Measurements from ENCODE around the gene CARD6.
"Not testable (repeated sequence)": the region's sequence is repeated elsewhere in the genome, so short reads cannot be mapped to it uniquely, and the experiment has no call there.

The CARD6 gene, protein sequence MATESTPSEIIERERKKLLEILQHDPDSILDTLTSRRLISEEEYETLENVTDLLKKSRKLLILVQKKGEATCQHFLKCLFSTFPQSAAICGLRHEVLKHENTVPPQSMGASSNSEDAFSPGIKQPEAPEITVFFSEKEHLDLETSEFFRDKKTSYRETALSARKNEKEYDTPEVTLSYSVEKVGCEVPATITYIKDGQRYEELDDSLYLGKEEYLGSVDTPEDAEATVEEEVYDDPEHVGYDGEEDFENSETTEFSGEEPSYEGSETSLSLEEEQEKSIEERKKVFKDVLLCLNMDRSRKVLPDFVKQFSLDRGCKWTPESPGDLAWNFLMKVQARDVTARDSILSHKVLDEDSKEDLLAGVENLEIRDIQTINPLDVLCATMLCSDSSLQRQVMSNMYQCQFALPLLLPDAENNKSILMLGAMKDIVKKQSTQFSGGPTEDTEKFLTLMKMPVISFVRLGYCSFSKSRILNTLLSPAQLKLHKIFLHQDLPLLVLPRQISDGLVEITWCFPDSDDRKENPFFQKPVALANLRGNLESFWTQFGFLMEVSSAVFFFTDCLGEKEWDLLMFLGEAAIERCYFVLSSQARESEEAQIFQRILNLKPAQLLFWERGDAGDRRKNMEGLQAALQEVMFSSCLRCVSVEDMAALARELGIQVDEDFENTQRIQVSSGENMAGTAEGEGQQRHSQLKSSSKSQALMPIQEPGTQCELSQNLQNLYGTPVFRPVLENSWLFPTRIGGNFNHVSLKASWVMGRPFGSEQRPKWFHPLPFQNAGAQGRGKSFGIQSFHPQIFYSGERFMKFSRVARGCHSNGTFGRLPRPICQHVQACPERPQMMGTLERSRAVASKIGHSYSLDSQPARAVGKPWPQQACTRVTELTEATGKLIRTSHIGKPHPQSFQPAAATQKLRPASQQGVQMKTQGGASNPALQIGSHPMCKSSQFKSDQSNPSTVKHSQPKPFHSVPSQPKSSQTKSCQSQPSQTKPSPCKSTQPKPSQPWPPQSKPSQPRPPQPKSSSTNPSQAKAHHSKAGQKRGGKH

GRCh38 chr5:40841068-40841805 lies at the start of gene CARD6:
CARD6 (plus strand) TSS chr5:40841367; CDS start chr5:40841383, 16 bp downstream.
- peak; percentile 41 for DNase-seq

DNA sequence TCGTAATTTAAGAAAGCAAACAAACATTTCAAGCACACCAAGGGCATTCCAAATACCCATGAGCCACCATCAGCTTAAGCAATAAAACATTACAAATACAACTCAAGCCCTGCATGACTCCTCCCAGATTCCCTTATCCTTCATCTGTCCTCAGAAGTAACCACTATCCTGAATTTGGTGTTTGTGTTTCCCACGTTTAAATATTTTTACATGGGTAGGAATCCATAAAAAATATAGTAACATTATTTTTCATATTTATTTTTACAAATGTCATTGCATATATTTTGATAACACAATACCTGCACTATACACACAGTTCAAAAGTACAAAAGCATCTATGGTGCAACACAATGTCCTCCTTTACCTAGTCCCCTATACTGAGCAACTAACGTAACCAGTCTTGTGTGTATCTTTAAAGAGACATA lies 49.4 kb upstream of the CARD6 start:
- DNase-seq, result no peak

DNA sequence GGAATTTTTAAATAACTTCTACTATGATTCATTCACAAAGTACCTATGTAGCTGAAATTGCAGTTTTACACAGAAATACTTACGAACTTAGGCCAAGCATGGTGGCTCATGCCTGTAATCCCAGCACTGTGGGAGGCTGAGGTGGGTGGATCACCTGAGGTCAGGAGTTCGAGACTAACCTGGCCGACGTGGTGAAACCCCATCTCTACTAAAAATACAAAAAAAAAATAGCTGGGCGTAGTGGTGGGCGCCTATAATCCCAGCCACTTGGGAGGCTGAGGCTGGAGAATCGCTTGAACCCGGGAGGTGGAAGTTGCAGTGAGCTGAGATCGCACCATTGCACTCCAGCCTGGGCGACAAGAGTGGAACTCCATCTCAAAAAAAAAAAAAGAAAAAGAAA lies 48.5 kb upstream of the CARD6 start:
- not testable (repeated sequence) for DNase-seq

DNA sequence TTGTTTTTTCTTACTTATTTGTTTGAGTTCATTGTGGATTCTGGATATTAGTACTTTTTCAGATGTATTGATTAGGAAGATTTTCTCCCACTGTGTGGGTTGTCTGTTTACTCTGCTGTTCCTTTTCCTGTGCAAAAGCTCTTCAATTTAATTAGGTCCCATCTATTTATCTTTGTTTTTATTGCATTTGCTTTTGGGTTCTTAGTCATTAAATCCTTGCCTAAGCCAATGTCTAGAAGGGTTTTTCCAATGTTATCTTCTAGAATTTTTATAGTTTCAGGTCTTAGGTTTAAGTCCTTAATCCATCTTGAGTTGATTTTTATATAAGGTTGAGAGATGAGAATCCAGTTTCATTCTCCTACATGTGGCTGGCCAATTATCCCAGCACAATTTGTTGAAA lies 46.8 kb upstream of the CARD6 start:
- DNase-seq, result not testable (repeated sequence)

- not testable (repeated sequence) for DNase-seq
Observed at GRCh38 chr5:40794877-40795276, 46.3 kb upstream of the CARD6 start.

- DNase-seq, result no peak
Observed at GRCh38 chr5:40796487-40796889, 44.7 kb upstream of the CARD6 start.

GRCh38 chr5:40797273-40798011 lies 43.7 kb upstream of the CARD6 start:
- DNase-seq, result peak; percentile 82

DNA sequence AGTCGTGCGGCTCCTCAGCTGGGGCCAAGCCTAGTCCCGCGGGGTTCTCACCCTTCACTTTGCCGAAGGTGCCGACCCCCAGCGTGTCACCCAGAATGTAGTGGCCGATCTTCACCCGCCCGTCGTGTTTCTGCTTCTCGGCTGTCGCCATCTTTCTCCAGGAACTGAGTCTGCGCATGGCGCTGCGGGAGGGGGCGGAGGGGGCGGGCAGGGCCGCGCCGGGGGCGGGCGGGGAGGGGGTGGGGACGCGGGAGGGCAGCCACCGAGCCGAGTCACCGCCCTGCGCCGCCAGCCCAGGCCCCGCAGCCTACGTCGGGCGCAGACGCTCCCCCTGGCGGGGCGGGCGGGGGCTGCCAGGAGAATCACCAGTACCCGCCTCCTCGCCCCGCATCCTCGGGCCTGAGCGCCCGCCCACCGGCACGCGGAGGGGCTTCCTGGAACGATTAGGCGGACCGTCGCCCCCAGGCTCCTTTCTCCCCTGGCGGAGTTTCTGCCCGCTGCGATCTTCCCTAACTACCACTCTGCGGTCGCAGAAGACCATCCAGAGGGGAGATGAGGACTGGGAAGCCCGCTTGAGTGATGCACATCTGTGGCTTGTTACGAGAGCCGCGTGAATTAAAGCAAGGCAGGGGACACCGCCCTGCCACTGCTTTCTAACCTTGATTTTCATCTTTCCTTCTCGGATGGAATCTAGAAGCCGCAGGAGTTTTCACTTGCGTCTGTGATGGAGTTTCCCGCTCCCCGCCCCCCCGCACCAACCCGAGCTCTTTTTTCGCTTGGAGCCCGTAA lies 43.0 kb upstream of the CARD6 start, which contains the start of gene PRKAA1:
Gene PRKAA1 (minus strand): TSS at position 363 of the 789 bp plus-strand sequence. CDS start 185 bp downstream, at position 178.
- peak; percentile 93 for DNase-seq

- no peak for DNase-seq
Observed at GRCh38 chr5:40798801-40799210, 42.4 kb upstream of the CARD6 start.

DNA sequence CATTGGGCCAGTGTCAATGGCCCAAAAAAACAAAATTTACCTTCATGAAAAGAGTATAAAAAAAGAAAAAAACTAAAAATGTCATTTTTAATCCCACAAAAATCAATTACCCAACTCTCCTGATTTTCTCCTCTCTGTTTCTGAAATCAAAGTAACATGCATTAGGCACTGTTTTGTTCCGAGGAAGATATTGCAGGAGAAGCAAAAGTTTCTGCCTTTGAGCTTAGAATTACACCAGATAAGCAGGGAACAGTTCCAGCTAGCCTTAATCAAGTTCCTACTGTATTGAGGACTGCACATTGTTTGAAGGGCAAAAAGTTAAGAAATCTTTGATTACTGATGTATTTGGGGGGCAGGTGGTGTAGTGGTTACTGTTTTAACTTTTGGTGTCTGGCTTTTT lies 41.9 kb upstream of the CARD6 start:
- DNase-seq, result no peak

DNA sequence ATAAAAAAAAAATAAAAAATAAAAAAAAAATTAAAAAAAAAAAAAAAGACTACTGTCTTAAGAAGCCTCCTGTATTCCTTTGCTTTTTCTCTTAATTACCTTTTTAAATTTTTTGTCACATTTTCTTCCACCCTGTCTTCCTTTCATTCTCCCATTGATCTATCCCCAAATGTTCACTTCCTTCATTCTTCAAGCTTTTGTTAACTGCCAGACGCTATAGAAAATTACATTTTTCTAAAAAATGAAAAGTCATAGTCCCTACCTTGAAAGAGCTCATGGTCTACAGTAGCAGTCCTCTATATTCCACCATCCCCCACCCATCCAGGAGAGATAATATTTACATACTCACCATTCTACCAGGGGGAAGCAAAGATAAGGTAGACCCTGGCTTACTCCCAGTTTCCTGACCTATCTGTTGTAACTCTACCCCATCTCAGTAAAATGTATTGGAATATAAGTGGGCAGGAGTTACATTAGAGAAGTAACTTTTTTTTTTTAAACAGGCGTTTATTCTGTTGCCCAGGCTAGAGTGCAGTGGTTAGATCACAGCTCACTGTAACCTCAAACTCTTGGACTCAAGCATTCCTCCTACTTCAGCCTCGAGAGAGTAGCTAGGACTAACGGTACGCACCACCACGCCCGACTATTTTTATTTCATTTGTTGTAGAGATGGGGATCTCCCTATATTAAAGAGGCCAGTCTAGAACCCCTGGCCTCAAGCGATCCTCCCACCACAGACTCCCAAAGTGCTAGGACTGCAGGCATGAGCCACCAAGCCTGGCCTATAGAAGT lies 39.2 kb upstream of the CARD6 start:
- DNase-seq, result no peak

GRCh38 chr5:40812125-40812524 lies 29.0 kb upstream of the CARD6 start:
- DNase-seq, result no peak

DNA sequence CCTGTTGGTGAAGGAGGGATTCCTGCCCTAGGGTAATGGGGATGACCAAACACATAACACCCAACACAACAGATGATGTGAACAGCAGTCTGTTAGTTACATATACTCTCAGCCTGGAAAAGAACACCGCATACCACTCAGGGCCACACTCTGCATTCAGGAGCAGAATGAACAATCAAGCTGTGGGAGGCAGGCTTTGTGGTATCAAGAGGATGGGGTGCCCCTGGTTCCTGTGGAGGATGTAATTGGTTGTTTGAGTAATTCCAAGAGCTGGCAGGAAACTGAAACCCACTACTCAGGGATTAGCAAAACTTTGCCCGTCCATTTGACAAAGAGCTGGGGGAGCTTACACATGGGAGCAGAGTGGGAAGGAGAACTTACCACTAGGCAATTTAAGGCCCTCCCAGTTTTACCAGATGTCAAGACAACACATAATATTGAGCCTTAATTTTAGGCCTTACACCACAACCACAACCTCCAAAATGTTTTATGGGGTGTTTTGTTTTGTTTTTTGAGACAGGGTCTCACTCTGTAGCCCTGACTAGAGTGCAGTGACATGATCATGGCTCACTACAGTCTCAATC lies 27.4 kb upstream of the CARD6 start:
- no peak for DNase-seq

DNA sequence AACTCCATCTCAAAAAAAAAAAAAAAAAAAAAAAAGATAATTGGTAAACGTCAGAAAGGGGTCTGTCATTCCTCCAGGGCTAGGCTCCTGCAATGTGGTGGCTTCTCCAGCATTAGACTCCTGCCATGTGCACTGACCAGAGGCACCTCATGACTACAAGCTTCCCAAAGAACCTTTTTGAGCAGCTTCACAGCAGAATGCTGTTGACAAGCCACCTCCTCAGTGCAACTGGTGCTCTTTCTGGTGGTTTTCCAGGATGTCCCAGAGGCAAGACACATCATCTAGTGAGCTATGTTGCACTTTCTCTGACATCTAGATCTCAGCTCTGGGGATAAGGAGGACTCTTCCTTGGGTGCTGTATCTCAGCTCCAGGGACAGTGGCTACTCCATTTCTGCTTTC lies 17.7 kb upstream of the CARD6 start:
- no peak for DNase-seq

DNA sequence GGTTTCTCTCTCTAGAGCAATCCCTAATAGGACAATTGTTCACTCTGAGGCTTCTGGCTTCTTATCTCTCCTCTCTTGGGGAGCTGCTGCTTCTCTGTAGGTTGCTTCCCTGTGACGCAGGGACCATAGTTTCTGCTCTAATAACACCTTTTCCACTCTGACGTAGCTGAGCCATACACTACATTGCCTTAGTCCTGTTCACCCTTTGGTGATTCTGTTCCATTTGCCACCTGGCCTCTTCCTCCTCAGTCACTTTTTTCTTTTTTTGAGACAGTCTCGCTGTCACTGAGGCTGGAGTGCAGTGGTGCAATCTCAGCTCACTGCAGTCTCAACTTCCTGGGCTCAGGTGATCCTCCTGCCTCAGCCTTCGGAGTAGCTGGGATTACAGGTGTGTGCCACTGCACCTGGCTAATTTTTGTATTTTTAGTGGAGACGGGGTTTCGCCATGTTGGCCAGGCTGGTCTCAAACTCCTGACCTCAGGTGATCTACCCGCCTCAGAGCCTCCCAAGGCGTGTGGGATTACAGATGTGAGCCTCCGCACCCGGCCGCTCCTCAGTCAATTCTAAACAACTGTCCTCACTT lies 15.6 kb upstream of the CARD6 start:
- DNase-seq, result not testable (repeated sequence)

- no peak for DNase-seq
Observed at GRCh38 chr5:40826489-40827187, 14.5 kb upstream of the CARD6 start.

DNA sequence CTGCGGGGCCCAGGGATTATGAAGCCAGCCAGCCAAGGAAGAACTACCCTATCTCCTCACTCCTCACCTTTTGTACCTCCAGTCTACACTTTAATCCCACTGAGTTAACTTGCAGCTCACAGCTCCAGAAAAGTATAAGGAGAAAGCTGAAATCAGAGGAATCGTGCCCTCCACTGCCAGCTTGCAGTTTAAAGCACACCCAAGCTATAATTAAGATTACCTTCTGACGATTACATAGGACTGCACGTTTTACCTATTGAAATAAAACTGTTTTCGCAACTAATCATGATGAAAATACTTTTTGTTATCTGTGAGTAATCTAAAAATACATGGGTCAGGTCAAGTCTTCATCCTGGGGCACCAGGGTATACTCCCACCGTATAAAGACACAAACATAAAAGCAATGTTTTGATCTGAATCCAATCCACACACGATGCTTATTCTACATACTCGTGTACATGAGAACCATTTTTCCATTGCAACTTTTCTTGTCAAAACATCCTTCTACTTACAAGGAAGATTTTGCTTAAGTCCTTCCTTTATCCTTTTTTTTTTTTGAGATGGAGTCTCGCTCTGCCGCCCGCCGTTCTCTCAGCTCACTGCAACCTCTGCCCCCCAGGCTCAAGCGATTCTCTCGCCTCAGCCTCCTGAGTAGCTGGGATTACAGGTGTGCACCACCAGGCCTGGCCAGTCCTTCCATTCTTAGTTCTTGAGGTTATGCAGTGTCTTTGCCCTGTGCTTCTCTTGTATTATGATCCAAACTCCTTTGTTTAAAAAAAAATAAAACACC lies 13.8 kb upstream of the CARD6 start:
- no peak for DNase-seq

Data from NCI-H748 treated with DMSO at 0.1 percent for 48 hours (cell line).